ENCODE measurements around the gene MYO16. TPM values are rescaled to one million over a fixed set of nuclear protein-coding genes. Genes with fewer than 3 reads are reported as not detected.

The MYO16 gene
- total RNA-seq, 4 donors from 2014 or later: 0.54 to 3.8 (median 1.5) TPM

- TF ChIP-seq EP300 (IDR thresholded peaks at IDR 0.05) (no peak), POLR2A (IDR thresholded peaks at IDR 0.05) (no peak), POLR2AphosphoS5 (IDR thresholded peaks at IDR 0.05) (no peak), CTCF (IDR thresholded peaks at IDR 0.05) (no peak)
- Histone ChIP-seq H3K27ac (no peak overlapping the region), H3K4me1 (no peaks in the 10 kb centered on the region), H3K36me3 (no peaks in the 10 kb centered on the region), H3K9me3 (no peaks in the 10 kb centered on the region), H3K27me3 (no peaks in the 10 kb centered on the region), H3K4me3 (no peak overlapping the region)
- WGBS, 2 donors (ENCODE audit: low coverage in 1 of 2): 97 to 100% methylated on average over 1 to 7 of the region's 7 CpGs
- no peak for ATAC-seq
Measured at GRCh38 chr13:108943842-108944241, 314.4 kb downstream of the MYO16 start.

GRCh38 chr13:108944760-108945159 is 315.3 kb downstream of the MYO16 start:
- 86 to 97% methylated on average over 4 of the region's 4 CpGs for WGBS, 2 donors (ENCODE audit: low coverage in 1 of 2)
- H3K27me3 ChIP-seq: no peaks in the 10 kb centered on the region
- TF ChIP-seq EP300 (IDR thresholded peaks at IDR 0.05): no peak
- no peak for TF ChIP-seq POLR2A (IDR thresholded peaks at IDR 0.05)
- TF ChIP-seq POLR2AphosphoS5 (IDR thresholded peaks at IDR 0.05): no peak
- no peak for TF ChIP-seq CTCF (IDR thresholded peaks at IDR 0.05)
- no peaks in the 10 kb centered on the region for H3K9me3 ChIP-seq
- no peak overlapping the region for H3K4me3 ChIP-seq
- ATAC-seq: no peak
- H3K27ac ChIP-seq: no peak overlapping the region
- no peaks in the 10 kb centered on the region for H3K36me3 ChIP-seq
- H3K4me1 ChIP-seq: no peaks in the 10 kb centered on the region

- H3K36me3 ChIP-seq: no peaks in the 10 kb centered on the region
- WGBS, 2 donors (ENCODE audit: low coverage in 1 of 2): 41 to 57% methylated on average over 6 to 7 of the region's 8 CpGs
- no peaks in the 10 kb centered on the region for H3K4me1 ChIP-seq
- H3K27ac ChIP-seq: peak overlapping the region in 3 of 4 donors; percentile 28 to 52 (median 45)
- no peaks in the 10 kb centered on the region for H3K9me3 ChIP-seq
- no peak overlapping the region for H3K4me3 ChIP-seq
- ATAC-seq: peak; percentile 96
- H3K27me3 ChIP-seq: no peaks in the 10 kb centered on the region
- TF ChIP-seq POLR2AphosphoS5 (IDR thresholded peaks at IDR 0.05) (peak; percentile 35), CTCF (IDR thresholded peaks at IDR 0.05) (no peak)
Measured at GRCh38 chr13:108947551-108948030, 318.2 kb downstream of the MYO16 start.

GRCh38 chr13:108948251-108948671 is 318.9 kb downstream of the MYO16 start:
- H3K4me1 ChIP-seq: no peaks in the 10 kb centered on the region
- TF ChIP-seq EP300 (IDR thresholded peaks at IDR 0.05) (no peak), POLR2AphosphoS5 (IDR thresholded peaks at IDR 0.05) (no peak), POLR2A (IDR thresholded peaks at IDR 0.05) (no peak), CTCF (IDR thresholded peaks at IDR 0.05) (no peak)
- H3K27me3 ChIP-seq: no peaks in the 10 kb centered on the region
- peak overlapping the region in 2 of 4 donors; percentile 28 to 41 for H3K27ac ChIP-seq
- H3K36me3 ChIP-seq: no peaks in the 10 kb centered on the region
- no peak overlapping the region for H3K4me3 ChIP-seq
- ATAC-seq: no peak
- no peaks in the 10 kb centered on the region for H3K9me3 ChIP-seq
- 86 to 88% methylated on average over 7 of the region's 7 CpGs for WGBS, 2 donors (ENCODE audit: low coverage in 1 of 2)

GRCh38 chr13:108950333-108951010 is 321.1 kb downstream of the MYO16 start:
- WGBS, 2 donors (ENCODE audit: low coverage in 1 of 2): 77 to 89% methylated on average over 7 of the region's 8 CpGs
- H3K4me3 ChIP-seq: no peak overlapping the region
- no peak for ATAC-seq

More at GRCh38 chr13:108950333-108951010, 321.1 kb downstream of the MYO16 start:
- TF ChIP-seq EP300 (IDR thresholded peaks at IDR 0.05): no peak
- no peak for TF ChIP-seq POLR2AphosphoS5 (IDR thresholded peaks at IDR 0.05)
- TF ChIP-seq POLR2A (IDR thresholded peaks at IDR 0.05): no peak
- TF ChIP-seq CTCF (IDR thresholded peaks at IDR 0.05): no peak
- Histone ChIP-seq H3K27me3 (no peaks in the 10 kb centered on the region), H3K27ac (no peak overlapping the region), H3K9me3 (no peaks in the 10 kb centered on the region), H3K36me3 (no peaks in the 10 kb centered on the region), H3K4me1 (no peaks in the 10 kb centered on the region)

Measured in gastroesophageal sphincter (tissue), 4 donors.